K562 (cell line): ENCODE data around the gene OR56B1. TPM values are rescaled to one million over a fixed set of nuclear protein-coding genes. Genes with fewer than 3 reads are reported as not detected.

Experiments used
- ATAC-seq: fragments of 200-7000 bp; cut with Tn5 transposase; 3 replicates; pipeline ENCODE4 v1.9.1; 2020; ENCODE audit warnings: moderate library complexity
- BruUV-seq: library from RNA; stranded (reverse); fragments of 400-500 nt; replicated peaks from 2 replicates; lab custom pipeline; 2021; lab: Mats Ljungman, UMichigan
- CTCF ChIA-PET: fragments of 300-600 bp; formaldehyde crosslinking; extraction: SDS; loops from one replicate; lab custom pipeline; 2021; ENCODE audit warnings: low intra/inter-chr PET ratio; lab: Yijun Ruan, JAX
- POLR2A ChIA-PET: fragments of 300-600, 350-650 bp; sonication (Branson Sonifier 250); formaldehyde crosslinking; extraction: SDS; loops from one replicate; lab custom pipeline; 2021; ENCODE audit warnings: antibody characterized with exemption, inconsistent platforms; lab: Yijun Ruan, JAX
- DNase-seq, 4 experiments: peaks; one replicate each; pipeline versions ENCODE4 v3.0.0 to v3.0.0-alpha.2; 2011 to 2018; ENCODE audit warnings: low spot score in 3 of 4, mixed read lengths in 3 of 4; ENCODE audit errors: extremely low read depth in 1 of 4
- FAIRE-seq: peaks from 2 replicates; lab custom pipeline; 2011; peaks lifted over from hg19 to GRCh38; lab: Jason Lieb, UNC
- H2AFZ ChIP-seq: 2 replicates; pipeline ENCODE4 v1.6.0; 2011; ENCODE audit warnings: low read depth, low read length, control low read depth, inconsistent platforms
- H3K27ac ChIP-seq: fragments of 200-600 bp; 3 replicates; pipeline ENCODE4 v1.8.0; 2011; ENCODE audit warnings: low read depth, mild to moderate bottlenecking, control low read depth, inconsistent platforms, low read length, moderate library complexity, mixed read lengths; ENCODE audit errors: extremely low read depth
- H3K27me3 ChIP-seq, 2 experiments: fragments of 300-600 bp in 1 of 2; 2 replicates in 1 of 2; 3 replicates in 1 of 2; pipeline versions ENCODE4 v1.6.0 to v1.8.0; 2011; ENCODE audit warnings: inconsistent platforms in 2 of 2, low read length in 2 of 2, mild to moderate bottlenecking in 1 of 2, mixed read lengths in 1 of 2, moderate library complexity in 1 of 2; ENCODE audit not compliant: control insufficient read depth in 2 of 2, insufficient read depth in 2 of 2
- H3K36me3 ChIP-seq: fragments of 300-600 bp; 3 replicates; pipeline ENCODE4 v1.8.0; 2011; ENCODE audit warnings: mild to moderate bottlenecking, low read length, inconsistent platforms; ENCODE audit not compliant: control insufficient read depth, insufficient read depth
- H3K4me1 ChIP-seq, 2 experiments: fragments of 200-600 bp in 1 of 2; replicated peaks in 1 of 2; 2 replicates in 1 of 2; 3 replicates in 1 of 2; pipeline versions ENCODE4 v1.5.1 to v1.8.0; 2011; ENCODE audit warnings: inconsistent platforms in 2 of 2, low read length in 2 of 2, mild to moderate bottlenecking in 1 of 2, mixed read lengths in 1 of 2, moderate library complexity in 1 of 2; ENCODE audit not compliant: control insufficient read depth in 2 of 2, insufficient read depth in 2 of 2
- H3K4me2 ChIP-seq: 2 replicates; pipeline ENCODE4 v1.6.1; 2011; ENCODE audit warnings: low read length, control low read depth, inconsistent platforms, mixed read lengths; ENCODE audit not compliant: insufficient read depth
- H3K4me3 ChIP-seq: fragments of 200-600 bp; sonication (generic), shearing (Covaris generic); 2 replicates; pipeline ENCODE4 v1.5.1; 2016; ENCODE audit warnings: control low read depth, inconsistent platforms
- H3K79me2 ChIP-seq: fragments of 200-600 bp; 3 replicates; pipeline ENCODE4 v1.8.0; 2011; ENCODE audit warnings: low read length, inconsistent platforms; ENCODE audit not compliant: control insufficient read depth, insufficient read depth
- H3K9ac ChIP-seq, 2 experiments: 2 replicates each; pipeline versions ENCODE4 v1.6.0 to v1.6.1; 2011; ENCODE audit warnings: low read depth in 2 of 2, low read length in 2 of 2, control low read depth in 1 of 2, inconsistent platforms in 1 of 2, mild to moderate bottlenecking in 1 of 2, mixed read lengths in 1 of 2; ENCODE audit not compliant: insufficient read depth in 1 of 2
- H3K9me1 ChIP-seq: one replicate; pipeline ENCODE4 v1.6.0; 2011; ENCODE audit warnings: inconsistent platforms, mild to moderate bottlenecking, low read length, moderate library complexity; ENCODE audit not compliant: control insufficient read depth, insufficient read depth
- H3K9me3 ChIP-seq: replicated peaks from 2 replicates; pipeline ENCODE4 v1.5.1; 2011; ENCODE audit warnings: low read depth, low read length, inconsistent platforms; ENCODE audit not compliant: control insufficient read depth, insufficient read depth
- H4K20me1 ChIP-seq: replicated peaks from 2 replicates; pipeline ENCODE4 v1.6.1; 2011; ENCODE audit warnings: low read length, inconsistent platforms, mixed read lengths; ENCODE audit not compliant: control insufficient read depth, insufficient read depth
- DIDO1 ChIP-seq: fragments of 450-650 bp; IDR thresholded peaks from 2 replicates; pipeline ENCODE4 v1.6.1; 2016; ENCODE audit warnings: low read depth, missing biosample characterization, missing genetic modification characterization
- FOS ChIP-seq: IDR thresholded peaks from 3 replicates; pipeline ENCODE4 v1.6.1; 2011; ENCODE audit not compliant: insufficient read length; ENCODE audit errors: extremely low read depth
- FOXK2 ChIP-seq, 2 experiments: fragments of 450-650 bp; IDR thresholded peaks in 1 of 2; conservative IDR thresholded peaks in 1 of 2; 2 replicates each; pipeline ENCODE4 v1.6.1; 2016; ENCODE audit warnings: low read depth in 2 of 2, mild to moderate bottlenecking in 1 of 2
- HMBOX1 ChIP-seq: sonication (generic); IDR thresholded peaks from 2 replicates; pipeline ENCODE4 v1.6.1; 2016
- MEIS2 ChIP-seq: fragments of 450-650 bp; IDR thresholded peaks from 2 replicates; pipeline ENCODE4 v1.6.1; 2014; ENCODE audit warnings: mild to moderate bottlenecking; ENCODE audit not compliant: partially characterized antibody
- NCOR1 ChIP-seq: fragments of 450-650 bp; IDR thresholded peaks from 2 replicates; pipeline ENCODE4 v1.6.1; 2016; ENCODE audit warnings: mild to moderate bottlenecking, moderate library complexity
- NELFE ChIP-seq: IDR thresholded peaks from 2 replicates; pipeline ENCODE4 v1.6.1; 2011; ENCODE audit warnings: mild to moderate bottlenecking; ENCODE audit not compliant: insufficient read depth, insufficient read length
- RHOXF2B ChIP-seq: fragments of 250-450 bp; sonication (Bioruptor Pico); conservative IDR thresholded peaks from 2 replicates; pipeline ENCODE4 v1.5.1; 2021
- SOX6 ChIP-seq: fragments of 450-650 bp; IDR thresholded peaks from 2 replicates; pipeline ENCODE4 v1.6.1; 2014; ENCODE audit warnings: mild to moderate bottlenecking
- TGIF2 ChIP-seq: sonication (generic); formaldehyde crosslinking; IDR thresholded peaks from 2 replicates; pipeline ENCODE4 v1.8.1; 2022; ENCODE audit warnings: mild to moderate bottlenecking, missing genetic modification reagents, moderate library complexity
- U2AF1 ChIP-seq: fragments of 200-400 bp; formaldehyde crosslinking; optimal IDR thresholded peaks from 2 replicates; pipeline ENCODE3; 2017; ENCODE audit warnings: mild to moderate bottlenecking, low read depth, low read length, moderate library complexity
- ZNF197 ChIP-seq: fragments of 200-800 bp; sonication (Bioruptor generic); IDR thresholded peaks from 2 replicates; pipeline ENCODE4 v1.6.1; 2016; ENCODE audit warnings: low read depth, missing genetic modification characterization, missing compliant biosample characterization
- ZNF3 ChIP-seq: fragments of 250-450 bp; sonication (Bioruptor Pico); IDR thresholded peaks from 2 replicates; pipeline ENCODE4 v1.5.0; 2021; ENCODE audit warnings: mild to moderate bottlenecking, moderate library complexity
- WGBS: fragments of 100-300 bp; shearing (Covaris generic); methylation state at CpG from one replicate; pipeline ENCODE4 v1.1.6; 2016; ENCODE audit warnings: low coverage, mixed read lengths; ENCODE audit not compliant: insufficient coverage; ENCODE audit errors: missing lambda C conversion rate; 5-methylcytosine and 5-hydroxymethylcytosine counted together
- in situ Hi-C: fragments of 300-500 bp; cut with MboI; formaldehyde crosslinking; loops from 4 replicates; pipeline ENCODE4 v1.15.0; 2018; ENCODE audit warnings: inconsistent platforms, mixed read lengths
- intact Hi-C: fragments of 100-400 bp; cut with micrococcal nuclease; formaldehyde crosslinking; loops from 2 replicates; pipeline ENCODE4 v1.14.2; 2022
- polyA plus RNA-seq, 8 experiments: library from polyadenylated mRNA; depleted of rRNA in 4 of 8; stranded (reverse) in 5 of 8; unstranded in 3 of 8; fragments of >200 nt; fragmentation: Nextera tagmentation in 2 of 8; fragmentation: Illumina TruSeq in 1 of 8; extraction: Ambion mirVana in 2 of 8; extraction: Trizol in 1 of 8; gene quantifications; 2 replicates each; pipeline versions ENCODE4 v1.2.1 to v1.2.3, GENCODE V29; 2011 to 2014; ENCODE audit warnings: inconsistent platforms in 1 of 8, missing spikeins in 1 of 8
- total RNA-seq, 7 experiments: library from RNA; depleted of rRNA in 6 of 7; stranded (reverse); fragments of >200 nt in 6 of 7; fragmentation: Illumina TruSeq in 2 of 7; extraction: Trizol in 2 of 7; gene quantifications; 2 replicates each; pipeline versions ENCODE4 v1.2.1 to v1.2.3, GENCODE V29; 2011 to 2021; ENCODE audit warnings: low replicate concordance in 1 of 7
- TF ChIP-seq, protein P1 (sequence below), 2 experiments: fragments of 450-650 bp; IDR thresholded peaks; 2 replicates each; pipeline ENCODE4 v1.6.1; 2016
- TF ChIP-seq, protein P2 (sequence below): sonication (generic); formaldehyde crosslinking; IDR thresholded peaks from 2 replicates; pipeline ENCODE4 v1.8.1; 2022; ENCODE audit warnings: missing genetic modification reagents

OR56B1 gene
- total and polyA plus RNA-seq, 9 of the 15 experiments (the other 6 are each of a cell fraction or from before 2014, with no cell fraction given) = not detected

DNA sequence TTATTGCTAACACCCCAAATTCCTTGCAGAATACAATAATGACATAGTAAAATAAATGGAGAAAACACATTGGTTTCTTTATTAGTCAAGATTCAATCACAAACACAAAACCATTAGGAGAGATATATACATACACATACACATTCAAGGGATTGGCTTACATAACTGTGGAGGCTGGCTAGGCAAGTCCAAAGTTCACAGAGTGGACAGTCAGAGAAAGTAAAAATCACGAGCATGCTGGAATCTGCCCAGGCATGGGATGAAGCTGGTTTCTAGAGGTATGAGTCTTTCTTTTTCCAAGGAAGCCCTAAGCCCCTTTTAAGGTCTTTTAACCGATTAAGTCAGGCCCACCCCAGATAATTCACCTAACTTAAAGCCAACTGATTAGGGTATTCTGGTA, 13.6 kb upstream of the OR56B1 start:
- H3K27me3 ChIP-seq = peaks cover 6 to 15% of the 10 kb centered on the region in 2 experiments
- H3K4me1 ChIP-seq = no peaks in the 10 kb centered on the region
- H3K4me3 ChIP-seq = no peak overlapping the region
- no peaks in the 10 kb centered on the region for H3K9me3 ChIP-seq
- no peak overlapping the region for H3K9ac ChIP-seq
- H3K9me1 ChIP-seq = no peaks in the 10 kb centered on the region
- no peak overlapping the region for H3K4me2 ChIP-seq
- WGBS = 0% methylated on average over 2 of the region's 2 CpGs
- H3K79me2 ChIP-seq = no peaks in the 10 kb centered on the region
- ATAC-seq (no peak), DNase-seq (no peak), FAIRE-seq (no peak)
- H3K27ac ChIP-seq = no peak overlapping the region
- in situ Hi-C loops = no loop called here
- H2AFZ ChIP-seq = no peak overlapping the region
- H3K36me3 ChIP-seq = no peaks in the 10 kb centered on the region
- intact Hi-C loops = no loop called here
- ChIA-PET POLR2A (interaction anchor here (0.7 kb wide), 1 partner anchor 165 kb away, joined by 3 read pairs; no protein-coding TSS in a partner anchor), CTCF (no interaction called here)
- no TSS peak for BruUV-seq
- no peaks in the 10 kb centered on the region for H4K20me1 ChIP-seq
- TF ChIP-seq FOXK2 (conservative IDR thresholded peaks at IDR 0.05 in 1 of 2, IDR thresholded peaks at IDR 0.05 in 1 of 2; ENCODE audit: low read depth in 2 of 2) (no peak), RHOXF2B (no peak), DIDO1 (tag) (no peak), U2AF1 (no peak), MEIS2 (no peak), NCOR1 (no peak), NELFE (no peak), TGIF2 (CRISPR knock-in tag) (no peak), SOX6 (no peak), HMBOX1 (no peak), ZNF197 (CRISPR knock-in tag) (no peak), ZNF3 (CRISPR knock-in tag) (no peak), FOS (no peak)
- TF ChIP-seq, protein P1, sequence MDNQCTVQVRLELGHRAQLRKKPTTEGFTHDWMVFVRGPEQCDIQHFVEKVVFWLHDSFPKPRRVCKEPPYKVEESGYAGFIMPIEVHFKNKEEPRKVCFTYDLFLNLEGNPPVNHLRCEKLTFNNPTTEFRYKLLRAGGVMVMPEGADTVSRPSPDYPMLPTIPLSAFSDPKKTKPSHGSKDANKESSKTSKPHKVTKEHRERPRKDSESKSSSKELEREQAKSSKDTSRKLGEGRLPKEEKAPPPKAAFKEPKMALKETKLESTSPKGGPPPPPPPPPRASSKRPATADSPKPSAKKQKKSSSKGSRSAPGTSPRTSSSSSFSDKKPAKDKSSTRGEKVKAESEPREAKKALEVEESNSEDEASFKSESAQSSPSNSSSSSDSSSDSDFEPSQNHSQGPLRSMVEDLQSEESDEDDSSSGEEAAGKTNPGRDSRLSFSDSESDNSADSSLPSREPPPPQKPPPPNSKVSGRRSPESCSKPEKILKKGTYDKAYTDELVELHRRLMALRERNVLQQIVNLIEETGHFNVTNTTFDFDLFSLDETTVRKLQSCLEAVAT (IDR thresholded peaks at IDR 0.05) = no peak
- TF ChIP-seq, protein P2, sequence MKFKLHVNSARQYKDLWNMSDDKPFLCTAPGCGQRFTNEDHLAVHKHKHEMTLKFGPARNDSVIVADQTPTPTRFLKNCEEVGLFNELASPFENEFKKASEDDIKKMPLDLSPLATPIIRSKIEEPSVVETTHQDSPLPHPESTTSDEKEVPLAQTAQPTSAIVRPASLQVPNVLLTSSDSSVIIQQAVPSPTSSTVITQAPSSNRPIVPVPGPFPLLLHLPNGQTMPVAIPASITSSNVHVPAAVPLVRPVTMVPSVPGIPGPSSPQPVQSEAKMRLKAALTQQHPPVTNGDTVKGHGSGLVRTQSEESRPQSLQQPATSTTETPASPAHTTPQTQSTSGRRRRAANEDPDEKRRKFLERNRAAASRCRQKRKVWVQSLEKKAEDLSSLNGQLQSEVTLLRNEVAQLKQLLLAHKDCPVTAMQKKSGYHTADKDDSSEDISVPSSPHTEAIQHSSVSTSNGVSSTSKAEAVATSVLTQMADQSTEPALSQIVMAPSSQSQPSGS (CRISPR knock-in tag) = no peak
